IMR-90 (cell line): Measurements from ENCODE around the gene TMEM163. TPM values are rescaled to one million over a fixed set of nuclear protein-coding genes. Genes with fewer than 3 reads are reported as not detected.

Experiments used
- ATAC-seq: fragments of 200-7000 bp; cut with Tn5 transposase; 2 replicates; pipeline ENCODE4 v1.9.1; 2020; ENCODE audit warnings: low read depth, mild to moderate bottlenecking, moderate library complexity
- BruUV-seq: library from RNA; stranded (reverse); fragments of 400-500 nt; replicated peaks from 2 replicates; lab custom pipeline; 2021; lab: Mats Ljungman, UMichigan
- CTCF ChIA-PET: fragments of 300-600 bp; formaldehyde crosslinking; extraction: SDS; loops from one replicate; lab custom pipeline; 2021; ENCODE audit warnings: antibody characterized with exemption; lab: Yijun Ruan, JAX
- POLR2A ChIA-PET: fragments of 300-600 bp; sonication (Branson Sonifier 250); formaldehyde crosslinking; loops from one replicate; lab custom pipeline; 2022; ENCODE audit warnings: antibody characterized with exemption; ENCODE audit not compliant: unreplicated experiment; lab: Charles Lee
- DNase-seq: peaks from one replicate; pipeline ENCODE4 v3.0.0; 2013
- H2AFZ ChIP-seq: replicated peaks from 2 replicates; pipeline ENCODE3; 2013; ENCODE audit warnings: low read length, mild to moderate bottlenecking; ENCODE audit not compliant: poor library complexity
- H2AK5ac ChIP-seq: 2 replicates; pipeline ENCODE4 v1.6.1; 2013; ENCODE audit warnings: low read depth, low read length, inconsistent platforms
- H2AK9ac ChIP-seq: replicated peaks from 2 replicates; pipeline ENCODE3; 2013; ENCODE audit warnings: mild to moderate bottlenecking, low read depth, low read length, moderate library complexity; ENCODE audit not compliant: poor library complexity
- H2BK120ac ChIP-seq: 2 replicates; pipeline ENCODE4 v1.6.1; 2013; ENCODE audit warnings: low read depth, low read length, inconsistent platforms
- H2BK15ac ChIP-seq: 3 replicates; pipeline ENCODE4 v1.6.1; 2013; ENCODE audit warnings: low read depth, low read length, inconsistent platforms
- H2BK20ac ChIP-seq: 2 replicates; pipeline ENCODE4 v1.6.1; 2013; ENCODE audit warnings: low read depth, mild to moderate bottlenecking, inconsistent platforms, low read length, moderate library complexity
- H2BK5ac ChIP-seq: 2 replicates; pipeline ENCODE4 v1.6.1; 2013; ENCODE audit warnings: mild to moderate bottlenecking, low read depth, low read length, inconsistent platforms; ENCODE audit not compliant: poor library complexity, severe bottlenecking
- H3K14ac ChIP-seq: replicated peaks from 2 replicates; pipeline ENCODE4 v1.6.1; 2013; ENCODE audit warnings: low read depth, low read length, inconsistent platforms
- H3K18ac ChIP-seq: 2 replicates; pipeline ENCODE4 v1.6.1; 2013; ENCODE audit warnings: low read depth, low read length, control low read depth
- H3K23ac ChIP-seq: 2 replicates; pipeline ENCODE4 v1.6.1; 2013; ENCODE audit warnings: low read depth, low read length, inconsistent platforms
- H3K27ac ChIP-seq: 2 replicates; pipeline ENCODE4 v1.5.1; 2013; ENCODE audit warnings: mild to moderate bottlenecking, control low read depth, low read length; ENCODE audit not compliant: insufficient read depth
- H3K27me3 ChIP-seq: 2 replicates; pipeline ENCODE4 v1.6.1; 2013; ENCODE audit warnings: low read length; ENCODE audit not compliant: control insufficient read depth, insufficient read depth
- H3K36me3 ChIP-seq: 2 replicates; pipeline ENCODE4 v1.6.1; 2013; ENCODE audit warnings: low read length, mixed read lengths; ENCODE audit not compliant: control insufficient read depth, insufficient read depth
- H3K4ac ChIP-seq: 2 replicates; pipeline ENCODE4 v1.6.1; 2013; ENCODE audit warnings: low read depth, low read length, inconsistent platforms
- H3K4me1 ChIP-seq: 2 replicates; pipeline ENCODE4 v1.6.1; 2013; ENCODE audit warnings: low read length, mixed read lengths; ENCODE audit not compliant: control insufficient read depth, insufficient read depth
- H3K4me2 ChIP-seq: 2 replicates; pipeline ENCODE4 v1.6.1; 2013; ENCODE audit warnings: low read depth, mild to moderate bottlenecking, control low read depth, low read length, moderate library complexity
- H3K4me3 ChIP-seq: 2 replicates; pipeline ENCODE4 v1.5.1; 2013; ENCODE audit warnings: low read depth, mild to moderate bottlenecking, control low read depth, low read length, moderate library complexity; ENCODE audit not compliant: insufficient read depth
- H3K56ac ChIP-seq: 2 replicates; pipeline ENCODE4 v1.6.1; 2013; ENCODE audit warnings: low read length, inconsistent platforms; ENCODE audit not compliant: insufficient read depth; ENCODE audit errors: extremely low read depth
- H3K79me1 ChIP-seq, 2 experiments: 2 replicates each; pipeline ENCODE4 v1.6.1; 2013; ENCODE audit warnings: low read length in 2 of 2, inconsistent platforms in 1 of 2, low read depth in 1 of 2
- H3K9ac ChIP-seq: 2 replicates; pipeline ENCODE4 v1.6.1; 2013; ENCODE audit warnings: low read depth, low read length, control low read depth
- H3K9me1 ChIP-seq: 2 replicates; pipeline ENCODE4 v1.6.1; 2013; ENCODE audit warnings: low read length, inconsistent platforms; ENCODE audit not compliant: insufficient read depth
- H3K9me3 ChIP-seq: 2 replicates; pipeline ENCODE4 v1.6.1; 2013; ENCODE audit warnings: low read length; ENCODE audit not compliant: control insufficient read depth, insufficient read depth
- H4K20me1 ChIP-seq: 2 replicates; pipeline ENCODE4 v1.6.1; 2013; ENCODE audit warnings: low read length, inconsistent platforms; ENCODE audit not compliant: insufficient read depth
- H4K5ac ChIP-seq: 2 replicates; pipeline ENCODE4 v1.6.1; 2013; ENCODE audit warnings: mild to moderate bottlenecking, low read depth, low read length, control low read depth
- H4K8ac ChIP-seq, 2 experiments: 2 replicates each; pipeline ENCODE4 v1.6.1; 2013; ENCODE audit warnings: low read depth in 2 of 2, low read length in 2 of 2, control low read depth in 1 of 2, inconsistent platforms in 1 of 2
- H4K91ac ChIP-seq: 2 replicates; pipeline ENCODE4 v1.6.1; 2013; ENCODE audit warnings: low read depth, low read length, inconsistent platforms; ENCODE audit not compliant: insufficient read depth
- BHLHE40 ChIP-seq: fragments of 150-350 bp; IDR thresholded peaks from 2 replicates; pipeline ENCODE4 v1.6.1; 2016; ENCODE audit warnings: mild to moderate bottlenecking, low read depth, low read length
- CEBPB ChIP-seq: IDR thresholded peaks from 2 replicates; pipeline ENCODE4 v1.6.1; 2012; ENCODE audit warnings: low read depth, low read length, improper control_type of control experiment
- CHD1 ChIP-seq: IDR thresholded peaks from 2 replicates; pipeline ENCODE4 v1.6.1; 2012; ENCODE audit warnings: low read depth, low read length, improper control_type of control experiment
- CTCF ChIP-seq: conservative IDR thresholded peaks from 2 replicates; pipeline ENCODE4 v1.5.1; 2012; ENCODE audit warnings: mild to moderate bottlenecking, low read depth, low read length, improper control_type of control experiment
- ELK1 ChIP-seq: fragments of 150-350 bp; IDR thresholded peaks from 2 replicates; pipeline ENCODE4 v1.6.1; 2016; ENCODE audit warnings: low read depth, mild to moderate bottlenecking, low read length, moderate library complexity, borderline replicate concordance
- FOS ChIP-seq: fragments of 150-350 bp; IDR thresholded peaks from 2 replicates; pipeline ENCODE4 v1.6.1; 2016; ENCODE audit warnings: low read depth, low read length
- MAFK ChIP-seq: IDR thresholded peaks from 2 replicates; pipeline ENCODE4 v1.6.1; 2012; ENCODE audit warnings: low read depth, low read length, improper control_type of control experiment
- MAZ ChIP-seq: IDR thresholded peaks from 2 replicates; pipeline ENCODE4 v1.6.1; 2012; ENCODE audit warnings: low read depth, mild to moderate bottlenecking, low read length, improper control_type of control experiment, moderate library complexity, borderline replicate concordance
- MXI1 ChIP-seq: IDR thresholded peaks from 2 replicates; pipeline ENCODE4 v1.6.1; 2012; ENCODE audit warnings: low read depth, mild to moderate bottlenecking, low read length, moderate library complexity, borderline replicate concordance
- NFE2L2 ChIP-seq: fragments of 150-350 bp; IDR thresholded peaks from 2 replicates; pipeline ENCODE4 v1.6.1; 2016; ENCODE audit warnings: low read depth, mild to moderate bottlenecking, low read length
- POLR2A ChIP-seq: IDR thresholded peaks from 2 replicates; pipeline ENCODE4 v1.6.1; 2012; ENCODE audit warnings: mild to moderate bottlenecking, low read depth, low read length
- RAD21 ChIP-seq: IDR thresholded peaks from 2 replicates; pipeline ENCODE4 v1.6.1; 2012; ENCODE audit warnings: low read length, improper control_type of control experiment
- RCOR1 ChIP-seq: IDR thresholded peaks from 2 replicates; pipeline ENCODE4 v1.6.1; 2012; ENCODE audit warnings: mild to moderate bottlenecking, low read length, improper control_type of control experiment; ENCODE audit not compliant: insufficient replicate concordance
- RFX5 ChIP-seq: IDR thresholded peaks from 2 replicates; pipeline ENCODE4 v1.8.0; 2012; ENCODE audit warnings: low read depth, mild to moderate bottlenecking, low read length, moderate library complexity
- SMC3 ChIP-seq: fragments of 150-350 bp; IDR thresholded peaks from 2 replicates; pipeline ENCODE4 v1.6.1; 2016; ENCODE audit warnings: low read depth, mild to moderate bottlenecking, antibody characterized with exemption, low read length, moderate library complexity
- USF2 ChIP-seq: fragments of 150-350 bp; IDR thresholded peaks from 2 replicates; pipeline ENCODE4 v1.6.1; 2017; ENCODE audit warnings: mild to moderate bottlenecking, antibody characterized with exemption, low read length, low read depth
- WGBS, 2 experiments: methylation state at CpG; one replicate each; pipeline versions ENCODE4 v1.1.5 to v1.1.7; 2013; ENCODE audit warnings: missing lambda C conversion rate in 2 of 2; ENCODE audit not compliant: insufficient read length in 1 of 2; ENCODE audit errors: extremely low coverage in 2 of 2; 5-methylcytosine and 5-hydroxymethylcytosine counted together
- dilution Hi-C: fragments of 300-500 bp; cut with HindIII; formaldehyde crosslinking; loops from one replicate; pipeline ENCODE4 v1.14.3; 2018; ENCODE audit warnings: low sequenced_read_pairs; ENCODE audit not compliant: unreplicated experiment
- in situ Hi-C: fragments of 300-500 bp; cut with MboI; formaldehyde crosslinking; loops from 3 replicates; pipeline ENCODE4 v1.14.3; 2019; ENCODE audit warnings: low sequenced_read_pairs, inconsistent platforms, mixed read lengths
- intact Hi-C: fragments of 100-400 bp; cut with micrococcal nuclease; formaldehyde crosslinking; loops from 2 replicates; pipeline ENCODE4 v1.10.0; 2022
- polyA plus RNA-seq, 3 experiments: library from polyadenylated mRNA; depleted of rRNA; stranded (reverse); fragments of >200 nt; gene quantifications; 2 replicates each; pipeline ENCODE4 v1.2.3, GENCODE V29; 2012; ENCODE audit warnings: low replicate concordance in 1 of 3
- total RNA-seq: library from RNA; depleted of rRNA; stranded (reverse); fragments of >200 nt; gene quantifications from 2 replicates; pipeline ENCODE4 v1.2.3, GENCODE V29; 2012

Gene TMEM163
- total and polyA plus RNA-seq, 2 of the 4 experiments (the other 2 are of a cell fraction), result not detected

- Histone ChIP-seq H3K18ac (no peak overlapping the region), H2BK15ac (no peak overlapping the region), H4K20me1 (no peaks in the 10 kb centered on the region), H3K4me1 (no peaks in the 10 kb centered on the region), H3K4ac (no peak overlapping the region), H3K23ac (no peak overlapping the region), H2BK5ac (no peak overlapping the region), H3K9me3 (no peaks in the 10 kb centered on the region), H3K4me2 (no peak overlapping the region), H3K9ac (no peak overlapping the region), H3K9me1 (no peaks in the 10 kb centered on the region), H3K14ac (no peak overlapping the region), H3K56ac (no peak overlapping the region), H2BK20ac (no peak overlapping the region), H3K4me3 (no peak overlapping the region), H3K27me3 (peaks cover 28% of the 10 kb centered on the region), H2AFZ (no peak overlapping the region), H2AK9ac (no peak overlapping the region), H2AK5ac (no peak overlapping the region), H3K36me3 (no peaks in the 10 kb centered on the region), H4K8ac (no peak overlapping the region), H2BK120ac (no peak overlapping the region), H3K79me1 (no peaks in the 10 kb centered on the region), H3K27ac (no peak overlapping the region), H4K5ac (no peak overlapping the region), H4K91ac (no peak overlapping the region)
- TF ChIP-seq FOS (no peak), NFE2L2 (no peak), RAD21 (no peak), ELK1 (no peak), RCOR1 (no peak), POLR2A (no peak), CEBPB (no peak), MXI1 (no peak), SMC3 (no peak), CHD1 (no peak), MAZ (no peak), MAFK (no peak), RFX5 (no peak), CTCF (no peak), BHLHE40 (no peak), USF2 (no peak)
- DNase-seq, result no peak
- in situ Hi-C loops, result no loop called here
- 80% methylated on average over 1 of the region's 4 CpGs; no CpG with 5 or more reads in 1 of the 2 experiments for WGBS, 2 experiments
- no TSS peak for BruUV-seq
- ChIA-PET CTCF (no interaction called here), POLR2A (no interaction called here)
- dilution Hi-C loops, result no loop called here
- ATAC-seq, result no peak
- intact Hi-C loops, result no loop called here
These were observed 6.1 kb downstream of the TMEM163 start for GRCh38 chr2:134712736-134713135.
